SU-DHL-6 (cell line): ENCODE measurements around the gene CTXND1.

Experiments used
- CTCF ChIP-seq: fragments of 200-600 bp; sonication (generic); IDR thresholded peaks from one replicate; pipeline ENCODE4 v1.5.1; 2017; ENCODE audit warnings: antibody characterized with exemption, mild to moderate bottlenecking, low read length, moderate library complexity; ENCODE audit not compliant: insufficient read depth, poor library complexity, severe bottlenecking
- EZH2phosphoT487 ChIP-seq: fragments of 200-600 bp; sonication (generic), shearing (Covaris generic); conservative IDR thresholded peaks from 2 replicates; pipeline ENCODE4 v1.6.1; 2018; ENCODE audit warnings: mild to moderate bottlenecking, antibody characterized with exemption, low read length, moderate library complexity, mixed read lengths

GRCh38 chr15:80233581-80233980 is 18.4 kb downstream of the CTXND1 start:
- TF ChIP-seq CTCF (no peak), EZH2phosphoT487 (no peak)
